Kidney (tissue), 14 donors: ENCODE results near the gene TMEM267. TPM values are rescaled to one million over a fixed set of nuclear protein-coding genes. Genes with fewer than 3 reads are reported as not detected.

Experiments
- DNase-seq, 5 donors: peaks; one replicate each; pipeline ENCODE4 v3.0.0-alpha.2; 2013 to 2020
- FAIRE-seq: peaks from 2 replicates; lab custom pipeline; 2012; peaks lifted over from hg19 to GRCh38; lab: Jason Lieb, UNC
- H3K27ac ChIP-seq, 2 donors: one replicate each; pipeline ENCODE4 v1.7.0; 2013; ENCODE audit warnings: low read depth in 2 of 2, low read length in 2 of 2, inconsistent platforms in 1 of 2
- H3K27me3 ChIP-seq: one replicate; pipeline ENCODE4 v1.7.1; 2013; ENCODE audit warnings: low read length, inconsistent platforms; ENCODE audit not compliant: control insufficient read depth, insufficient read depth
- H3K36me3 ChIP-seq, 3 donors: one replicate each; pipeline versions ENCODE4 v1.7.0 to v1.7.1; 2013; ENCODE audit warnings: low read length in 3 of 3, control low read depth in 1 of 3, inconsistent platforms in 1 of 3; ENCODE audit not compliant: insufficient read depth in 3 of 3, control insufficient read depth in 2 of 3
- H3K4me1 ChIP-seq, 3 donors: one replicate each; pipeline versions ENCODE4 v1.7.0 to v1.7.1; 2013; ENCODE audit warnings: low read length in 3 of 3, inconsistent platforms in 1 of 3, low read depth in 1 of 3; ENCODE audit not compliant: control insufficient read depth in 2 of 3, insufficient read depth in 2 of 3
- H3K4me3 ChIP-seq, 3 donors: one replicate each; pipeline versions ENCODE4 v1.7.0 to v1.8.1; 2013; ENCODE audit warnings: low read length in 3 of 3, control low read depth in 1 of 3, inconsistent platforms in 1 of 3
- H3K9ac ChIP-seq, 3 donors: one replicate each; pipeline versions ENCODE4 v1.7.0 to v1.7.1; 2013; ENCODE audit warnings: low read length in 3 of 3, control low read depth in 1 of 3, inconsistent platforms in 1 of 3
- H3K9me3 ChIP-seq, 3 donors: one replicate each; pipeline versions ENCODE4 v1.7.0 to v1.7.1; 2013; ENCODE audit warnings: low read length in 3 of 3, control low read depth in 1 of 3, inconsistent platforms in 1 of 3; ENCODE audit not compliant: control insufficient read depth in 2 of 3, insufficient read depth in 1 of 3
- CTCF ChIP-seq: IDR thresholded peaks from 3 replicates; pipeline ENCODE4 v1.5.1; 2012; ENCODE audit warnings: mild to moderate bottlenecking, moderate library complexity, borderline replicate concordance; ENCODE audit not compliant: insufficient read depth; ENCODE audit errors: extremely low read depth
- intact Hi-C: fragments of 100-400 bp; cut with DNase I; formaldehyde crosslinking; loops from one replicate; pipeline ENCODE4 v1.11.1; 2022
- polyA plus RNA-seq: library from polyadenylated mRNA; stranded (reverse); fragments of 350-450 nt; fragmentation: Illumina TruSeq; extraction: RNeasy Lipid Tissue Mini Kit (QIAGEN cat#74804); gene quantifications from one replicate; pipeline ENCODE4 v1.2.3, GENCODE V29; 2014; ENCODE audit warnings: low read depth, low replicate concordance; ENCODE audit not compliant: insufficient read depth
- total RNA-seq: library from RNA; stranded (reverse); fragmentation: NEBNext Ultra II Directional; extraction: Animal tissue kit (Norgen Biotek cat#: 25700); gene quantifications from one replicate; pipeline ENCODE4 v1.2.1, GENCODE V29; 2021
- donor health status: control.
- donor health status: control.
- donor health status: control.
- donor health status: control.
- donor health status: control.
- donor health status: DM: yes; HTN: yes; CAD: no.
- donor health status: Normal renal cell carcinoma (clear cell type).

Gene TMEM267
- total and polyA plus RNA-seq, 2 donors from 2014 or later, result 7.1 to 24.1 TPM

DNA sequence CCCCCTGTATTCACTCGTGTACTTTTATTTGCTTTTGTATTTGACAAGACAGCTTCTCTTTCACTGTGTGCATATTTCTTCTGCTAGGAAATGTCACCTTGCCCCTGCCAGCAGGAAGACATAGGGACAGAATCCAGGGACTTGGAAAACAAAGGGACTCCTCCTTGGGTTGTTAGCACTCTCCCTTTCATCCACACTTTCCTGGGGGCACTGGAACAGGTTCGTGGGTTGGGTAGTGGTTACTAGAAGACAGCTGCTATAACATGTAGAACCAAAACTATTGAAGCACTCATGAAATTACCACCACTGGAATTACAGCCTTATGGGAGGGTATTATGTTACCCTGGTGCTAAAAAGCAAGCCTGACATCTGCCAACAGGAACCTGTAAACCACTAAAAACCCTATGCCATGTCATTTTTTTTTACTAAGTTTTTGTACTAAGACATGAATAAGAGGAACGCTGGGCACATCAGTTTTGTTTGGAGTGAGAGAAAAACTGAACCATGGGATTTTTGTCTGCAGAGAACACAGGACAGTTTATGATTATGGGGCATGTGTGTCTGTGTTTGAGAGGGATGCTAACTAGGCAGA lies 66.8 kb downstream of the TMEM267 start:
- no peak overlapping the region for H3K9ac ChIP-seq
- no peak overlapping the region for H3K27ac ChIP-seq
- FAIRE-seq (no peak), DNase-seq (no peak)
- no peaks in the 10 kb centered on the region for H3K27me3 ChIP-seq
- no peak overlapping the region for H3K4me3 ChIP-seq
- no peaks in the 10 kb centered on the region for H3K36me3 ChIP-seq
- no peaks in the 10 kb centered on the region for H3K9me3 ChIP-seq
- peaks cover 0 to 4% (median 2%) of the 10 kb centered on the region in 3 donors for H3K4me1 ChIP-seq
- TF ChIP-seq CTCF, result no peak
- intact Hi-C loops, result no loop called here

GRCh38 chr5:43415935-43416802 lies 67.5 kb downstream of the TMEM267 start:
- no peak for TF ChIP-seq CTCF
- DNase-seq (no peak), FAIRE-seq (no peak)
- Histone ChIP-seq H3K9ac (no peak overlapping the region), H3K4me1 (no peaks in the 10 kb centered on the region), H3K27ac (no peak overlapping the region), H3K4me3 (no peak overlapping the region), H3K27me3 (no peaks in the 10 kb centered on the region), H3K36me3 (no peaks in the 10 kb centered on the region), H3K9me3 (no peaks in the 10 kb centered on the region)
- intact Hi-C loops, result no loop called here

- intact Hi-C loops, result no loop called here
- Histone ChIP-seq H3K9me3 (no peaks in the 10 kb centered on the region), H3K27me3 (no peaks in the 10 kb centered on the region), H3K27ac (no peak overlapping the region), H3K9ac (no peak overlapping the region), H3K4me1 (no peaks in the 10 kb centered on the region), H3K36me3 (no peaks in the 10 kb centered on the region), H3K4me3 (no peak overlapping the region)
- TF ChIP-seq CTCF, result no peak
- FAIRE-seq (no peak), DNase-seq (no peak)
Observed at GRCh38 chr5:43413966-43414365, 69.7 kb downstream of the TMEM267 start.
